ENCODE measurements around the gene PRAMEF20. TPM values are rescaled to one million over a fixed set of nuclear protein-coding genes. Genes with fewer than 3 reads are reported as not detected.

PRAMEF20 gene
- total and polyA plus RNA-seq, 10 donors = 0.09 TPM; not detected in 9

DNA sequence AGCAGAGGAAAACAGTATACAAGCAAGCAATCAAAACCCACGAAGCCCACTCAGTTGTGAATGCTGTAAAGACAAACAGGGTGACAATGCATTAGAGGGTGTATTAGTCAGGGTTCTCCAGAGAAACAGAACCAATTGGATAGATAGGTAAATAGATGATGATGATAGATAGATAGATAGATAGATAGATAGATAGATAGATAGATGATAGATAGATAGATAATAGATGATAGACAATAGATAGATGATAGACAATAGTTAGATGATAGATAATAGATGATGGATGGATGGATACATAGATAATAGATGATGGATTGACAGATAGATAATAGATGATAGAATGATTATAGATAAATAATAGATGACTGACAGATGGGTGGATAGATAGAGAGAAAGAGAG lies 55.3 kb downstream of the PRAMEF20 start:
- TF ChIP-seq POLR2A (IDR thresholded peaks at IDR 0.05) (no peak), POLR2AphosphoS5 (IDR thresholded peaks at IDR 0.05) (no peak)
- TF ChIP-seq, protein P1, sequence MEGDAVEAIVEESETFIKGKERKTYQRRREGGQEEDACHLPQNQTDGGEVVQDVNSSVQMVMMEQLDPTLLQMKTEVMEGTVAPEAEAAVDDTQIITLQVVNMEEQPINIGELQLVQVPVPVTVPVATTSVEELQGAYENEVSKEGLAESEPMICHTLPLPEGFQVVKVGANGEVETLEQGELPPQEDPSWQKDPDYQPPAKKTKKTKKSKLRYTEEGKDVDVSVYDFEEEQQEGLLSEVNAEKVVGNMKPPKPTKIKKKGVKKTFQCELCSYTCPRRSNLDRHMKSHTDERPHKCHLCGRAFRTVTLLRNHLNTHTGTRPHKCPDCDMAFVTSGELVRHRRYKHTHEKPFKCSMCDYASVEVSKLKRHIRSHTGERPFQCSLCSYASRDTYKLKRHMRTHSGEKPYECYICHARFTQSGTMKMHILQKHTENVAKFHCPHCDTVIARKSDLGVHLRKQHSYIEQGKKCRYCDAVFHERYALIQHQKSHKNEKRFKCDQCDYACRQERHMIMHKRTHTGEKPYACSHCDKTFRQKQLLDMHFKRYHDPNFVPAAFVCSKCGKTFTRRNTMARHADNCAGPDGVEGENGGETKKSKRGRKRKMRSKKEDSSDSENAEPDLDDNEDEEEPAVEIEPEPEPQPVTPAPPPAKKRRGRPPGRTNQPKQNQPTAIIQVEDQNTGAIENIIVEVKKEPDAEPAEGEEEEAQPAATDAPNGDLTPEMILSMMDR (IDR thresholded peaks at IDR 0.05 in 8 of 11, conservative IDR thresholded peaks at IDR 0.05 in 3 of 11) = no peak
- H3K27ac ChIP-seq = no peak overlapping the region
- H3K36me3 ChIP-seq = no peaks in the 10 kb centered on the region
- H3K9me3 ChIP-seq = no peaks in the 10 kb centered on the region
- no peak for DNase-seq
- intact Hi-C loops (cut with DNase I; ENCODE audit: low total_unique reads) = no loop called here
- no peak overlapping the region for H3K4me3 ChIP-seq
- H3K4me1 ChIP-seq = no peaks in the 10 kb centered on the region
- WGBS, 5 donors = 48 to 64% (median 63%) methylated on average over 1 of the region's 1 CpG
- peaks cover 0 to 40% (median 0%) of the 10 kb centered on the region in 7 donors for H3K27me3 ChIP-seq (replicated peaks in 1 of 7)

- no peak for TF ChIP-seq POLR2A (IDR thresholded peaks at IDR 0.05)
- no peak for TF ChIP-seq POLR2AphosphoS5 (IDR thresholded peaks at IDR 0.05)
- TF ChIP-seq, protein P1 (IDR thresholded peaks at IDR 0.05 in 8 of 11, conservative IDR thresholded peaks at IDR 0.05 in 3 of 11) = no peak
- 35 to 43% (median 39%) methylated on average over 5 of the region's 5 CpGs for WGBS, 5 donors
- no peak for DNase-seq
Observed at GRCh38 chr1:13469343-13469742, 59.1 kb downstream of the PRAMEF20 start.

More at GRCh38 chr1:13469343-13469742, 59.1 kb downstream of the PRAMEF20 start:
- no peak overlapping the region for H3K27ac ChIP-seq
- H3K4me1 ChIP-seq = no peaks in the 10 kb centered on the region
- peaks cover 0 to under 1% (median 0%) of the 10 kb centered on the region in 8 donors for H3K9me3 ChIP-seq
- no peak overlapping the region for H3K4me3 ChIP-seq
- peaks cover 0 to 34% (median 0%) of the 10 kb centered on the region in 7 donors for H3K27me3 ChIP-seq (replicated peaks in 1 of 7)
- H3K36me3 ChIP-seq = no peaks in the 10 kb centered on the region
- intact Hi-C loops (cut with DNase I; ENCODE audit: low total_unique reads) = no loop called here

Other genes with a start within 250 kb of the PRAMEF20 start
- gene HNRNPCL4, start 244.8 kb upstream of the PRAMEF20 start, total RNA-seq = not detected
- not detected for gene HNRNPCL4, start 244.8 kb upstream of the PRAMEF20 start, polyA plus RNA-seq
- gene PRAMEF9, start 238.6 kb upstream of the PRAMEF20 start, total RNA-seq = not detected
- not detected for gene PRAMEF9, start 238.6 kb upstream of the PRAMEF20 start, polyA plus RNA-seq
- gene PRAMEF13, start 209.0 kb upstream of the PRAMEF20 start, total RNA-seq = not detected
- gene PRAMEF13, start 209.0 kb upstream of the PRAMEF20 start, polyA plus RNA-seq = not detected
- gene PRAMEF18, start 184.3 kb upstream of the PRAMEF20 start, total RNA-seq = not detected
- not detected for gene PRAMEF18, start 184.3 kb upstream of the PRAMEF20 start, polyA plus RNA-seq
- gene PRAMEF5, start 156.3 kb upstream of the PRAMEF20 start, total RNA-seq = not detected
- not detected for gene PRAMEF5, start 156.3 kb upstream of the PRAMEF20 start, polyA plus RNA-seq
- gene PRAMEF8, start 125.3 kb upstream of the PRAMEF20 start, total RNA-seq = not detected
- gene PRAMEF8, start 125.3 kb upstream of the PRAMEF20 start, polyA plus RNA-seq = not detected
- gene PRAMEF33, start 106.9 kb upstream of the PRAMEF20 start, total RNA-seq = not detected
- gene PRAMEF33, start 106.9 kb upstream of the PRAMEF20 start, polyA plus RNA-seq = not detected
- not detected for gene PRAMEF15, start 94.9 kb upstream of the PRAMEF20 start, total RNA-seq
- gene PRAMEF15, start 94.9 kb upstream of the PRAMEF20 start, polyA plus RNA-seq = not detected
- not detected for gene PRAMEF14, start 63.3 kb upstream of the PRAMEF20 start, total RNA-seq
- not detected for gene PRAMEF14, start 63.3 kb upstream of the PRAMEF20 start, polyA plus RNA-seq
- gene PRAMEF19, start 38.5 kb upstream of the PRAMEF20 start, total RNA-seq = not detected
- not detected for gene PRAMEF19, start 38.5 kb upstream of the PRAMEF20 start, polyA plus RNA-seq
- not detected for gene PRAMEF17, start 20.8 kb upstream of the PRAMEF20 start, total RNA-seq
- gene PRAMEF17, start 20.8 kb upstream of the PRAMEF20 start, polyA plus RNA-seq = not detected
- gene LRRC38, start 103.6 kb downstream of the PRAMEF20 start, total RNA-seq = under 1 TPM in 1 of 7 donors, not detected in 6; 0.28 TPM
- under 1 TPM in 1 of 3 donors, not detected in 2; 0.03 TPM for gene LRRC38, start 103.6 kb downstream of the PRAMEF20 start, polyA plus RNA-seq
- gene PDPN, start 173.4 kb downstream of the PRAMEF20 start, total RNA-seq = under 1 TPM in 3 of 7 donors, not detected in 4; 0.19 to 0.49 (median 0.44) TPM
- gene PDPN, start 173.4 kb downstream of the PRAMEF20 start, polyA plus RNA-seq = 1 to 10 TPM in 1 of 3 donors, under 1 TPM in 2; 0.09 to 1.9 (median 0.32) TPM

Measured in spleen (tissue), 11 donors.